Activated CD4-positive, alpha-beta T cell treated with anti-CD3 and anti-CD28 coated beads, Interleukin-2, amount 10 ng/mL, durations not matched to agents 24 days and 14 days (primary cell): ENCODE results near the gene DOCK4. TPM values are rescaled to one million over a fixed set of nuclear protein-coding genes. Genes with fewer than 3 reads are reported as not detected.

Source experiments
- DNase-seq: peaks from one replicate; pipeline ENCODE4 v3.0.0; 2022
- H3K27ac Mint-ChIP-seq: one replicate; pipeline ENCODE4 v1.8.0; 2022; ENCODE audit warnings: mild to moderate bottlenecking, mixed read lengths
- H3K27me3 Mint-ChIP-seq: one replicate; pipeline ENCODE4 v1.8.0; 2022; ENCODE audit warnings: mixed read lengths
- H3K36me3 Mint-ChIP-seq: one replicate; pipeline ENCODE4 v1.8.0; 2022; ENCODE audit warnings: low read depth, mild to moderate bottlenecking, mixed read lengths
- H3K4me1 Mint-ChIP-seq: one replicate; pipeline ENCODE4 v1.8.0; 2021; ENCODE audit warnings: mixed read lengths
- H3K4me3 Mint-ChIP-seq: one replicate; pipeline ENCODE4 v1.8.0; 2022; ENCODE audit warnings: mild to moderate bottlenecking, moderate library complexity, mixed read lengths
- H3K9me3 Mint-ChIP-seq: one replicate; pipeline ENCODE4 v1.8.0; 2021; ENCODE audit warnings: mixed read lengths
- intact Hi-C: fragments of 100-400 bp; cut with micrococcal nuclease; formaldehyde crosslinking; loops from one replicate; pipeline ENCODE4 v1.15.1; 2023
- total RNA-seq: library from RNA; stranded (reverse); gene quantifications from 2 replicates; pipeline ENCODE4 v1.2.3, GENCODE V29; 2022

The DOCK4 gene
- total RNA-seq, 1 donor from 2014 or later: 0.89 TPM

GRCh38 chr7:112101201-112101846 is 104.9 kb downstream of the DOCK4 start:
- H3K36me3 Mint-ChIP-seq: no peaks in the 10 kb centered on the region
- peaks cover 2% of the 10 kb centered on the region for H3K27me3 Mint-ChIP-seq
- no peak overlapping the region for H3K27ac Mint-ChIP-seq
- no peaks in the 10 kb centered on the region for H3K4me1 Mint-ChIP-seq
- intact Hi-C loops: no loop called here
- no peak overlapping the region for H3K4me3 Mint-ChIP-seq
- no peaks in the 10 kb centered on the region for H3K9me3 Mint-ChIP-seq
- no peak for DNase-seq

GRCh38 chr7:112097524-112097923 is 108.7 kb downstream of the DOCK4 start:
- H3K4me3 Mint-ChIP-seq: no peak overlapping the region
- H3K4me1 Mint-ChIP-seq: no peaks in the 10 kb centered on the region
- no peak overlapping the region for H3K27ac Mint-ChIP-seq
- no peak for DNase-seq
- peaks cover 2% of the 10 kb centered on the region for H3K27me3 Mint-ChIP-seq
- H3K36me3 Mint-ChIP-seq: no peaks in the 10 kb centered on the region
- intact Hi-C loops: no loop called here
- no peaks in the 10 kb centered on the region for H3K9me3 Mint-ChIP-seq

DNA sequence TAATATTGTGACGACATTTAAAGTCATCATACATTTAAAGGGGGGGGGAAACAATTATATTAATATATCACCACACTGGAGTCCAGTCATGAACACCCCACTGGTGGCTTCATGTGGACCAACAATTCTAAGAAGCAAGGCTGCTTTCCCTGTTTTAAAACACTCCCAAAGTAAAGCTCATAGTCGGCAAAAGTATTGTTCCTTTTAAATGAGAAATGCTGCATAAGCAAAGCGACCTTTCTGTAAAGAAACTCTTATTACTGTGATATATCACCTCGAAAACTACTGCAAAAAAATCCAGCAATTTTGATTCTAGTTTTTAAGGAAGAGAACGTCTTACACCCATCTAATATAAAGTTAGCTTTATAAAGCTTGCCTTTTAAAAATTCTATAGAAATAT is 112.8 kb downstream of the DOCK4 start:
- Mint-ChIP-seq H3K36me3 (no peaks in the 10 kb centered on the region), H3K9me3 (no peaks in the 10 kb centered on the region), H3K4me1 (no peaks in the 10 kb centered on the region), H3K27me3 (no peaks in the 10 kb centered on the region), H3K4me3 (no peak overlapping the region), H3K27ac (no peak overlapping the region)
- intact Hi-C loops: no loop called here
- DNase-seq: no peak

GRCh38 chr7:112092709-112093395 is 113.3 kb downstream of the DOCK4 start:
- H3K27me3 Mint-ChIP-seq: no peaks in the 10 kb centered on the region
- no peaks in the 10 kb centered on the region for H3K9me3 Mint-ChIP-seq
- peak; percentile 26 for DNase-seq
- no peaks in the 10 kb centered on the region for H3K36me3 Mint-ChIP-seq
- H3K27ac Mint-ChIP-seq: no peak overlapping the region
- H3K4me1 Mint-ChIP-seq: no peaks in the 10 kb centered on the region
- no peak overlapping the region for H3K4me3 Mint-ChIP-seq
- intact Hi-C loops: no loop called here

GRCh38 chr7:112092306-112092705 is 113.9 kb downstream of the DOCK4 start:
- H3K4me3 Mint-ChIP-seq: no peak overlapping the region
- no peak overlapping the region for H3K27ac Mint-ChIP-seq
- peak; percentile 35 for DNase-seq
- H3K27me3 Mint-ChIP-seq: no peaks in the 10 kb centered on the region
- H3K4me1 Mint-ChIP-seq: no peaks in the 10 kb centered on the region
- intact Hi-C loops: no loop called here
- H3K9me3 Mint-ChIP-seq: no peaks in the 10 kb centered on the region
- H3K36me3 Mint-ChIP-seq: no peaks in the 10 kb centered on the region

DNA sequence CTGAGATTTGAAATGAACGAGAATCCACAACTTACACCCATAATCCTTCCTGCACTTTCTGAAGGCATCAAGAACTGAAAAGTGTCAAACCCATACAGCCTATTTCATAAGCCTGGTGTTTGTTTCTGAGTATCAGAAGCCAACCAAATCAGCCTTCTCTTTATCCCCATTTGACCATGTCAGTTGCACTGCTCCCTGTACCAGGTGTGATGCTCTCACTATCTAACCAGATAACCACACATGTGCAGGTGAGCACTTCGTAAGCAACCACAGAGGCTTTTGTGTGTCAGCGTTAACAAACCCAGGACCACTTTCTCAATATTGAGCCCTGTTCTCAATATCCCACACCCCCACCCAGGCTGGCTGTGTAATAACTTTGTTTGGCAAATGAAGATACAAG is 114.4 kb downstream of the DOCK4 start:
- no peak overlapping the region for H3K4me3 Mint-ChIP-seq
- intact Hi-C loops: no loop called here
- H3K27ac Mint-ChIP-seq: no peak overlapping the region

GRCh38 chr7:112089551-112089950 is 116.6 kb downstream of the DOCK4 start:
- no peak overlapping the region for H3K4me3 Mint-ChIP-seq
- no peaks in the 10 kb centered on the region for H3K36me3 Mint-ChIP-seq
- intact Hi-C loops: no loop called here
- no peak for DNase-seq
- no peaks in the 10 kb centered on the region for H3K9me3 Mint-ChIP-seq
- H3K27ac Mint-ChIP-seq: no peak overlapping the region
- H3K4me1 Mint-ChIP-seq: no peaks in the 10 kb centered on the region
- H3K27me3 Mint-ChIP-seq: peaks cover 3% of the 10 kb centered on the region

More for the DNA sequence above, 114.4 kb downstream of the DOCK4 start:
- no peaks in the 10 kb centered on the region for H3K36me3 Mint-ChIP-seq
- H3K9me3 Mint-ChIP-seq: no peaks in the 10 kb centered on the region
- H3K4me1 Mint-ChIP-seq: no peaks in the 10 kb centered on the region
- H3K27me3 Mint-ChIP-seq: no peaks in the 10 kb centered on the region
- DNase-seq: peak; percentile 46

GRCh38 chr7:112088484-112089016 is 117.6 kb downstream of the DOCK4 start:
- no peak overlapping the region for H3K4me3 Mint-ChIP-seq
- intact Hi-C loops: no loop called here
- peaks cover 3% of the 10 kb centered on the region for H3K27me3 Mint-ChIP-seq

GRCh38 chr7:112086496-112087254 is 119.5 kb downstream of the DOCK4 start:
- Mint-ChIP-seq H3K4me3 (no peak overlapping the region), H3K36me3 (no peaks in the 10 kb centered on the region)
- intact Hi-C loops: no loop called here

More at GRCh38 chr7:112088484-112089016, 117.6 kb downstream of the DOCK4 start:
- Mint-ChIP-seq H3K27ac (no peak overlapping the region), H3K36me3 (no peaks in the 10 kb centered on the region), H3K9me3 (no peaks in the 10 kb centered on the region), H3K4me1 (no peaks in the 10 kb centered on the region)
- DNase-seq: no peak

GRCh38 chr7:112084520-112084971 is 121.7 kb downstream of the DOCK4 start:
- Mint-ChIP-seq H3K4me3 (no peak overlapping the region), H3K9me3 (no peaks in the 10 kb centered on the region), H3K36me3 (no peaks in the 10 kb centered on the region), H3K27me3 (peaks cover 13% of the 10 kb centered on the region), H3K27ac (no peak overlapping the region), H3K4me1 (peaks cover 7% of the 10 kb centered on the region)
- no peak for DNase-seq
- intact Hi-C loops: no loop called here

More at GRCh38 chr7:112086496-112087254, 119.5 kb downstream of the DOCK4 start:
- Mint-ChIP-seq H3K9me3 (no peaks in the 10 kb centered on the region), H3K27ac (no peak overlapping the region), H3K27me3 (peaks cover 8% of the 10 kb centered on the region), H3K4me1 (no peaks in the 10 kb centered on the region)
- DNase-seq: no peak

- no peaks in the 10 kb centered on the region for H3K36me3 Mint-ChIP-seq
- no peak overlapping the region for H3K27ac Mint-ChIP-seq
- DNase-seq: no peak
- peaks cover 13% of the 10 kb centered on the region for H3K27me3 Mint-ChIP-seq
- no peaks in the 10 kb centered on the region for H3K9me3 Mint-ChIP-seq
- peaks cover 7% of the 10 kb centered on the region for H3K4me1 Mint-ChIP-seq
- no peak overlapping the region for H3K4me3 Mint-ChIP-seq
- intact Hi-C loops: no loop called here
Measured at GRCh38 chr7:112083776-112084355, 122.3 kb downstream of the DOCK4 start.

- H3K4me1 Mint-ChIP-seq: peaks cover 7% of the 10 kb centered on the region
- intact Hi-C loops: no loop called here
- H3K27me3 Mint-ChIP-seq: peaks cover 13% of the 10 kb centered on the region
- no peak for DNase-seq
- no peak overlapping the region for H3K4me3 Mint-ChIP-seq
- H3K36me3 Mint-ChIP-seq: no peaks in the 10 kb centered on the region
- no peaks in the 10 kb centered on the region for H3K9me3 Mint-ChIP-seq
- no peak overlapping the region for H3K27ac Mint-ChIP-seq
Measured at GRCh38 chr7:112082306-112082705, 123.9 kb downstream of the DOCK4 start.

DNA sequence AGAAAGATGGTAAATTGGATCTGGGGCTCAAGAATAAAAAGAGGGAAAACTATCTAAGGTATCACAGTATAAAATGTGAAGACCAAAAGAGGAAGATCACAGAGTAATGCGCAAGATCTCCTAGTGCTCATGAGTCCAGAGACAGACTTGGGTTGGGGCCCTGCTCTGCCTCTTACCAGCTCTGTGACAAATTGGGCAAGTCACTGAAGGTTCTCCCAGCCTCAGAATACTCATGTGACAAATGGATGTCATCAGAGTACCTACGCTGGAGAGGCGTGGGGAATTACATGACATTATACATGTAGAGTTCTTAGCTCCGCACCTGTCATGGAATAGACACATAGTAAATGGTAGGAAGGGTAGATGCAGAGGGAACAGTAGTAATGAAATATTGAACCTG is 124.4 kb downstream of the DOCK4 start:
- H3K27me3 Mint-ChIP-seq: peaks cover 13% of the 10 kb centered on the region
- no peaks in the 10 kb centered on the region for H3K36me3 Mint-ChIP-seq
- H3K9me3 Mint-ChIP-seq: no peaks in the 10 kb centered on the region
- no peak overlapping the region for H3K27ac Mint-ChIP-seq
- no peak overlapping the region for H3K4me3 Mint-ChIP-seq
- no peak for DNase-seq
- intact Hi-C loops: no loop called here
- peaks cover 7% of the 10 kb centered on the region for H3K4me1 Mint-ChIP-seq
